Loucy (cell line): ENCODE results near the gene PIGK.

Source experiments
- H2AFZ ChIP-seq: fragments of 200-600 bp; sonication (generic); 2 replicates; pipeline ENCODE4 v1.6.0; 2016; ENCODE audit warnings: antibody characterized with exemption, mild to moderate bottlenecking, low read length, moderate library complexity
- H3F3A ChIP-seq: fragments of 200-600 bp; 2 replicates; pipeline ENCODE4 v1.6.0; 2016; ENCODE audit warnings: antibody characterized with exemption, low read depth, mild to moderate bottlenecking
- H3K27me3 ChIP-seq: fragments of 200-600 bp; sonication (generic); 2 replicates; pipeline ENCODE4 v1.6.1; 2014; ENCODE audit warnings: low read length, mild to moderate bottlenecking; ENCODE audit not compliant: insufficient read depth, poor library complexity, severe bottlenecking
- H3K36me3 ChIP-seq: fragments of 200-600 bp; sonication (generic); 2 replicates; pipeline ENCODE4 v1.6.1; 2016; ENCODE audit warnings: low read length; ENCODE audit not compliant: insufficient read depth
- H3K4me1 ChIP-seq: fragments of 200-600 bp; sonication (generic); 2 replicates; pipeline ENCODE4 v1.5.1; 2014; ENCODE audit warnings: low read length, mild to moderate bottlenecking; ENCODE audit not compliant: insufficient read depth, poor library complexity, severe bottlenecking
- H3K4me2 ChIP-seq: fragments of 200-600 bp; sonication (generic); 2 replicates; pipeline ENCODE4 v1.6.0; 2014; ENCODE audit warnings: antibody characterized with exemption, low read length, low read depth, mild to moderate bottlenecking; ENCODE audit not compliant: poor library complexity, severe bottlenecking
- H3K4me3 ChIP-seq: fragments of 200-600 bp; sonication (generic); 2 replicates; pipeline ENCODE4 v1.5.1; 2014; ENCODE audit warnings: low read length, mild to moderate bottlenecking, mixed read lengths; ENCODE audit not compliant: poor library complexity, severe bottlenecking
- H3K79me2 ChIP-seq: fragments of 200-600 bp; sonication (generic); 2 replicates; pipeline ENCODE4 v1.6.1; 2014; ENCODE audit warnings: low read length; ENCODE audit not compliant: insufficient read depth
- H3K9ac ChIP-seq: fragments of 200-600 bp; sonication (generic); 2 replicates; pipeline ENCODE4 v1.6.0; 2014; ENCODE audit warnings: mild to moderate bottlenecking, low read depth, low read length, moderate library complexity; ENCODE audit not compliant: poor library complexity, severe bottlenecking
- H3K9me2 ChIP-seq: fragments of 200-600 bp; sonication (generic); replicated peaks from 2 replicates; pipeline ENCODE4 v1.6.1; 2016; ENCODE audit warnings: low read depth, low read length, mixed read lengths
- H3K9me3 ChIP-seq: fragments of 200-600 bp; sonication (generic); 2 replicates; pipeline ENCODE4 v1.6.1; 2014; ENCODE audit warnings: mild to moderate bottlenecking, antibody characterized with exemption, low read length, low read depth; ENCODE audit not compliant: insufficient read depth
- H4K20me1 ChIP-seq: fragments of 200-600 bp; sonication (generic); 2 replicates; pipeline ENCODE4 v1.6.0; 2014; ENCODE audit warnings: antibody characterized with exemption, low read length, mild to moderate bottlenecking; ENCODE audit not compliant: insufficient read depth, poor library complexity, severe bottlenecking
- EZH2phosphoT487 ChIP-seq: fragments of 200-600 bp; IDR thresholded peaks from 2 replicates; pipeline ENCODE4 v1.6.1; 2018; ENCODE audit warnings: antibody characterized with exemption, mild to moderate bottlenecking, moderate library complexity, borderline replicate concordance
- TF ChIP-seq, protein P1 (sequence below): fragments of 200-600 bp; sonication (generic); conservative IDR thresholded peaks from 2 replicates; pipeline ENCODE4 v1.5.1; 2014; ENCODE audit warnings: mild to moderate bottlenecking, antibody characterized with exemption, low read length

The PIGK gene

DNA sequence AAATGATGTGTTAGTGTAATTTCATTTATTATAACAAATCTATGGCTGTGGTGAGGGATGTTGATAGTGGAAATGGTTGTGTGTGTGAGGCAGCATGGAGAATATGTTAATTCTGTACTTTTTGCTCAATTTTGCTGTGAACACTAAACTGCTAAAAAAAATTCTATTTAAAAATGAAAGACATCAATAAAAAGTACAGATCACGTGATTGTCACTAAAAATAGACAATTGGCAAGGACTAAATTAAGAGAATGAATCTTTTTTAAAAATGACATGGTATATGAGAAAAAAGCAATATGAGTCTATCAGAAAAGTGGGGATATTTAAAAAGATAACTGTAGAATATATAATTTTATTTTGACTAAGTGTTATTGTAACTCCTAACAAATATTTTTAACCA, 15.7 kb upstream of the PIGK start:
- H3K4me1 ChIP-seq, result no peaks in the 10 kb centered on the region
- no peaks in the 10 kb centered on the region for H3K36me3 ChIP-seq
- no peak for TF ChIP-seq EZH2phosphoT487
- TF ChIP-seq, protein P1, sequence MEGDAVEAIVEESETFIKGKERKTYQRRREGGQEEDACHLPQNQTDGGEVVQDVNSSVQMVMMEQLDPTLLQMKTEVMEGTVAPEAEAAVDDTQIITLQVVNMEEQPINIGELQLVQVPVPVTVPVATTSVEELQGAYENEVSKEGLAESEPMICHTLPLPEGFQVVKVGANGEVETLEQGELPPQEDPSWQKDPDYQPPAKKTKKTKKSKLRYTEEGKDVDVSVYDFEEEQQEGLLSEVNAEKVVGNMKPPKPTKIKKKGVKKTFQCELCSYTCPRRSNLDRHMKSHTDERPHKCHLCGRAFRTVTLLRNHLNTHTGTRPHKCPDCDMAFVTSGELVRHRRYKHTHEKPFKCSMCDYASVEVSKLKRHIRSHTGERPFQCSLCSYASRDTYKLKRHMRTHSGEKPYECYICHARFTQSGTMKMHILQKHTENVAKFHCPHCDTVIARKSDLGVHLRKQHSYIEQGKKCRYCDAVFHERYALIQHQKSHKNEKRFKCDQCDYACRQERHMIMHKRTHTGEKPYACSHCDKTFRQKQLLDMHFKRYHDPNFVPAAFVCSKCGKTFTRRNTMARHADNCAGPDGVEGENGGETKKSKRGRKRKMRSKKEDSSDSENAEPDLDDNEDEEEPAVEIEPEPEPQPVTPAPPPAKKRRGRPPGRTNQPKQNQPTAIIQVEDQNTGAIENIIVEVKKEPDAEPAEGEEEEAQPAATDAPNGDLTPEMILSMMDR, result no peak
- H4K20me1 ChIP-seq, result no peaks in the 10 kb centered on the region
- H3K4me3 ChIP-seq, result no peak overlapping the region
- no peaks in the 10 kb centered on the region for H3K9me3 ChIP-seq
- no peaks in the 10 kb centered on the region for H3K27me3 ChIP-seq
- no peak overlapping the region for H3K9ac ChIP-seq
- H2AFZ ChIP-seq, result no peak overlapping the region
- H3K9me2 ChIP-seq, result no peaks in the 10 kb centered on the region
- H3F3A ChIP-seq, result no peaks in the 10 kb centered on the region
- no peaks in the 10 kb centered on the region for H3K79me2 ChIP-seq
- H3K4me2 ChIP-seq, result no peak overlapping the region

DNA sequence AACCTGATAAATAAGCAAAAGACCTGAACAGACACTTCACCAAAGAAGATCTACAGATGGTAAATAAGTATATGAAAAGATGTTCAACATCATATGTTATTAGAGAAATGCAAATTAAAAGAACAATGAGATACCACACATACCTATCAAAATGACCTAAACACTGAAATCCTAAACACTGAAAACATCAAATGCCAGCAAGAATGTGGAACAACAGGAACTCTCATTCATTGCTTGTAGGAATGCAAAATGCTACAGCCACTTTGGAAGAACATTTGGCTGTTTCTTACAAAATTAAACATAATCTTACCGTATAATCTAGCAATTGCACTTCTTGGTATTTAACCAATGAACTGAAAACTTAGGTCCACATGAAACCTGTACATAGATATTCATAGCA, 14.9 kb upstream of the PIGK start:
- H3K9me3 ChIP-seq, result no peaks in the 10 kb centered on the region
- H4K20me1 ChIP-seq, result no peaks in the 10 kb centered on the region
- no peak overlapping the region for H2AFZ ChIP-seq
- no peaks in the 10 kb centered on the region for H3K4me1 ChIP-seq
- TF ChIP-seq EZH2phosphoT487, result no peak
- TF ChIP-seq, protein P1, result no peak
- H3F3A ChIP-seq, result no peaks in the 10 kb centered on the region
- H3K4me2 ChIP-seq, result no peak overlapping the region
- no peak overlapping the region for H3K4me3 ChIP-seq
- H3K27me3 ChIP-seq, result no peaks in the 10 kb centered on the region
- H3K79me2 ChIP-seq, result no peaks in the 10 kb centered on the region
- H3K9me2 ChIP-seq, result no peaks in the 10 kb centered on the region; the same call in 1 of the 2 replicates
- H3K36me3 ChIP-seq, result no peaks in the 10 kb centered on the region
- no peak overlapping the region for H3K9ac ChIP-seq

DNA sequence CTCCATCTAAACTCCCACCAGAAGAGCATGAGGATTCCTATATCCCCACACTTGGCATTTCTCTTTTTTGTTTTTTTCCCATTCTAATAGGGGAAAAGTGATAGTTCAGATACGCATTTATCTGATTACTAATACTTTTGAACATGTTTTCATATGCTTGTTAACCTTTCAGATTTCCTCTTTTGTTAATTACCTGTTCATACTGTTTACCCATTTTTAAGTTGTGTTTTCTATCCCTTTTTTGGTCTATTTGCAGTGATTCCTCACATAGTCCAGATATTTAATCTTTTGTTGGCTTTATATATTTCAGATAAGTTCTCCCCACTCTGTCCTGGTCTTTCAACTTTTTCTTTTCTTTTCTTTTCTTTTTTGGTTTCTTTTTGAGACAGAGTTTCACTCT, 13.6 kb upstream of the PIGK start:
- TF ChIP-seq EZH2phosphoT487, result no peak
- TF ChIP-seq, protein P1, result no peak
- H3K4me1 ChIP-seq, result no peaks in the 10 kb centered on the region
- no peak overlapping the region for H3K4me3 ChIP-seq
- H3F3A ChIP-seq, result no peaks in the 10 kb centered on the region
- H3K9me3 ChIP-seq, result no peaks in the 10 kb centered on the region
- no peaks in the 10 kb centered on the region for H3K36me3 ChIP-seq
- H4K20me1 ChIP-seq, result no peaks in the 10 kb centered on the region
- no peaks in the 10 kb centered on the region for H3K79me2 ChIP-seq
- H3K9ac ChIP-seq, result no peak overlapping the region
- H3K27me3 ChIP-seq, result no peaks in the 10 kb centered on the region
- no peak overlapping the region for H3K4me2 ChIP-seq
- H3K9me2 ChIP-seq, result no peaks in the 10 kb centered on the region; the same call in 1 of the 2 replicates
- H2AFZ ChIP-seq, result no peak overlapping the region
